HCT116 (cell line): Measurements from ENCODE around the gene HYI. TPM values are rescaled to one million over a fixed set of nuclear protein-coding genes. Genes with fewer than 3 reads are reported as not detected.

ENCODE experiments used
- ATAC-seq: fragments of 200-7000 bp; cut with Tn5 transposase; 2 replicates; pipeline ENCODE4 v1.9.1; 2020; ENCODE audit warnings: mild to moderate bottlenecking, moderate library complexity
- BruUV-seq: library from RNA; stranded (reverse); fragments of 400-500 nt; replicated peaks from 2 replicates; lab custom pipeline; 2021; lab: Mats Ljungman, UMichigan
- CTCF ChIA-PET: fragments of 300-600 bp; sonication (Branson Sonifier 250); formaldehyde crosslinking; loops from one replicate; lab custom pipeline; 2021; ENCODE audit warnings: antibody characterized with exemption; lab: Charles Lee
- POLR2A ChIA-PET: fragments of 300-600, 350-600 bp; sonication (Branson Sonifier 250); formaldehyde crosslinking; loops from one replicate; lab custom pipeline; 2021; ENCODE audit warnings: antibody characterized with exemption; lab: Charles Lee
- RAD21 ChIA-PET, 2 experiments: fragments of 300-600 bp; sonication (Branson Sonifier 250); formaldehyde crosslinking; loops; one replicate each; lab custom pipeline; 2023; ENCODE audit warnings: low total read pairs in 2 of 2; ENCODE audit not compliant: uncharacterized antibody in 2 of 2, unreplicated experiment in 2 of 2, low non-redundant PET in 1 of 2; lab: Charles Lee
- DNase-seq: peaks from one replicate; pipeline ENCODE4 v3.0.0-alpha.2; 2010; ENCODE audit warnings: low read depth, low spot score
- H2AFZ ChIP-seq: fragments of 200-600 bp; shearing (Covaris generic), sonication (generic); 2 replicates; pipeline ENCODE4 v1.6.1; 2017; ENCODE audit warnings: low read depth, mixed run types, mixed read lengths, antibody characterized with exemption, low read length; ENCODE audit not compliant: poor library complexity, severe bottlenecking
- H3K27ac ChIP-seq: 2 replicates; pipeline ENCODE4 v1.5.1; 2012; ENCODE audit warnings: low read depth, low read length
- H3K27me3 ChIP-seq: fragments of 200-600 bp; sonication (generic); 2 replicates; pipeline ENCODE4 v1.6.1; 2016; ENCODE audit warnings: mixed run types, low read length, mixed read lengths; ENCODE audit not compliant: insufficient read depth
- H3K36me3 ChIP-seq, 2 experiments: fragments of 200-500 bp in 1 of 2; fragments of 200-600 bp in 1 of 2; sonication (Bioruptor generic) in 1 of 2; sonication (generic) in 1 of 2; 2 replicates each; pipeline versions ENCODE4 v1.5.1 to v1.6.1; 2014 to 2016; ENCODE audit warnings: low read length in 2 of 2, inconsistent platforms in 1 of 2, mixed read lengths in 1 of 2, mixed run types in 1 of 2; ENCODE audit not compliant: insufficient read depth in 2 of 2, control insufficient read depth in 1 of 2
- H3K4me1 ChIP-seq, 2 experiments: fragments of 200-600 bp in 1 of 2; sonication (generic) in 1 of 2; 2 replicates each; pipeline versions ENCODE4 v1.5.1 to v1.6.1; 2012 to 2017; ENCODE audit warnings: low read length in 2 of 2, inconsistent platforms in 1 of 2, mild to moderate bottlenecking in 1 of 2, mixed read lengths in 1 of 2, mixed run types in 1 of 2, moderate library complexity in 1 of 2; ENCODE audit not compliant: insufficient read depth in 2 of 2, control insufficient read depth in 1 of 2
- H3K4me2 ChIP-seq: fragments of 200-600 bp; sonication (generic); 2 replicates; pipeline ENCODE4 v1.6.1; 2017; ENCODE audit warnings: mixed run types, low read length, mixed read lengths
- H3K4me3 ChIP-seq, 2 experiments: fragments of 200-600 bp in 1 of 2; sonication (generic) in 1 of 2; replicated peaks in 1 of 2; 2 replicates each; pipeline ENCODE4 v1.5.1; 2011 to 2016; ENCODE audit warnings: low read length in 2 of 2, control low read depth in 1 of 2, low read depth in 1 of 2, mild to moderate bottlenecking in 1 of 2, mixed read lengths in 1 of 2, mixed run types in 1 of 2
- H3K79me2 ChIP-seq: fragments of 200-600 bp; sonication (generic); 2 replicates; pipeline ENCODE4 v1.6.1; 2017; ENCODE audit warnings: mild to moderate bottlenecking, mixed run types, low read length, moderate library complexity, mixed read lengths; ENCODE audit not compliant: insufficient read depth
- H3K9ac ChIP-seq: fragments of 200-600 bp; sonication (generic); 2 replicates; pipeline ENCODE4 v1.6.1; 2016; ENCODE audit warnings: low read length, mixed read lengths
- H3K9me2 ChIP-seq: fragments of 200-600 bp; sonication (generic), shearing (Covaris generic); 2 replicates; pipeline ENCODE4 v1.6.1; 2017; ENCODE audit warnings: mixed run types, mild to moderate bottlenecking, moderate library complexity; ENCODE audit not compliant: insufficient read depth
- H3K9me3 ChIP-seq, 2 experiments: fragments of 200-500 bp in 1 of 2; fragments of 200-600 bp in 1 of 2; sonication (Bioruptor generic) in 1 of 2; sonication (generic) in 1 of 2; 2 replicates each; pipeline ENCODE4 v1.6.1; 2014 to 2017; ENCODE audit warnings: low read length in 2 of 2, mixed read lengths in 2 of 2, inconsistent platforms in 1 of 2, low read depth in 1 of 2, mild to moderate bottlenecking in 1 of 2, mixed run types in 1 of 2, moderate library complexity in 1 of 2; ENCODE audit not compliant: control insufficient read depth in 1 of 2, insufficient read depth in 1 of 2
- H4K20me1 ChIP-seq: fragments of 200-600 bp; sonication (generic), shearing (Covaris generic); 2 replicates; pipeline ENCODE4 v1.6.1; 2017; ENCODE audit warnings: mixed run types, mild to moderate bottlenecking, moderate library complexity; ENCODE audit not compliant: insufficient read depth
- RAD21 ChIP-seq: IDR thresholded peaks from 2 replicates; pipeline ENCODE4 v1.6.1; 2012; ENCODE audit warnings: low read depth, mild to moderate bottlenecking
- SRF ChIP-seq: IDR thresholded peaks from 2 replicates; pipeline ENCODE4 v1.6.1; 2012; ENCODE audit warnings: low read depth
- ZBTB33 ChIP-seq: IDR thresholded peaks from 2 replicates; pipeline ENCODE4 v1.6.1; 2011; ENCODE audit warnings: mild to moderate bottlenecking, low read length, moderate library complexity; ENCODE audit not compliant: insufficient replicate concordance; ENCODE audit errors: extremely low read depth
- intact Hi-C: fragments of 100-400 bp; cut with micrococcal nuclease; formaldehyde crosslinking; loops from 2 replicates; pipeline ENCODE4 v1.10.0; 2022
- total RNA-seq: library from RNA; stranded (reverse); gene quantifications from one replicate; pipeline ENCODE4 v1.2.1, GENCODE V29; 2021; ENCODE audit not compliant: unreplicated experiment

Gene HYI
- total RNA-seq, 1 experiment from 2014 or later, result 13.9 TPM

- TF ChIP-seq SRF, result no peak
- peak; percentile 15; the same call in 1 of the 2 replicates for TF ChIP-seq RAD21
- CTCF ChIA-PET, result no interaction called here
- Histone ChIP-seq H3K4me1 (no peaks in the 10 kb centered on the region), H3K79me2 (no peaks in the 10 kb centered on the region), H3K36me3 (peaks cover 2 to 3% of the 10 kb centered on the region in 2 experiments; a peak in 2 of 4 replicates), H3K9me2 (no peaks in the 10 kb centered on the region), H3K9ac (no peak overlapping the region), H3K4me2 (no peak overlapping the region), H3K9me3 (no peaks in the 10 kb centered on the region), H4K20me1 (no peaks in the 10 kb centered on the region), H2AFZ (no peak overlapping the region), H3K4me3 (no peak overlapping the region), H3K27me3 (no peaks in the 10 kb centered on the region), H3K27ac (no peak overlapping the region)
- intact Hi-C loops, result no loop called here
- no peak for ATAC-seq
- RAD21 ChIA-PET, result no interaction called here
- BruUV-seq, result no TSS peak
- DNase-seq, result no peak
- POLR2A ChIA-PET, result no interaction called here
Measured at GRCh38 chr1:43438953-43439581, 14.7 kb downstream of the HYI start.

GRCh38 chr1:43438576-43438952 is 15.2 kb downstream of the HYI start:
- no TSS peak for BruUV-seq
- RAD21 ChIA-PET, result no interaction called here
- CTCF ChIA-PET, result no interaction called here

More at GRCh38 chr1:43438576-43438952, 15.2 kb downstream of the HYI start:
- DNase-seq (no peak), ATAC-seq (no peak)
- Histone ChIP-seq H3K27me3 (no peaks in the 10 kb centered on the region), H3K79me2 (no peaks in the 10 kb centered on the region), H3K9me2 (no peaks in the 10 kb centered on the region), H3K36me3 (peaks cover 2 to 8% of the 10 kb centered on the region in 2 experiments; a peak in 2 of 4 replicates), H2AFZ (no peak overlapping the region), H3K4me2 (no peak overlapping the region), H3K27ac (no peak overlapping the region), H3K9me3 (no peaks in the 10 kb centered on the region), H3K9ac (no peak overlapping the region), H4K20me1 (no peaks in the 10 kb centered on the region), H3K4me3 (no peak overlapping the region), H3K4me1 (no peaks in the 10 kb centered on the region)
- intact Hi-C loops, result no loop called here
- no peak for TF ChIP-seq ZBTB33
- POLR2A ChIA-PET, result no interaction called here
